GM20431 (cell line): ENCODE results near the gene CHST15.

Source experiments
- in situ Hi-C: fragments of 300-500 bp; cut with MseI, MboI; formaldehyde crosslinking; loops from one replicate; pipeline ENCODE4 v1.15.0; 2020; ENCODE audit warnings: low sequenced_read_pairs; ENCODE audit not compliant: unreplicated experiment

The CHST15 gene

DNA sequence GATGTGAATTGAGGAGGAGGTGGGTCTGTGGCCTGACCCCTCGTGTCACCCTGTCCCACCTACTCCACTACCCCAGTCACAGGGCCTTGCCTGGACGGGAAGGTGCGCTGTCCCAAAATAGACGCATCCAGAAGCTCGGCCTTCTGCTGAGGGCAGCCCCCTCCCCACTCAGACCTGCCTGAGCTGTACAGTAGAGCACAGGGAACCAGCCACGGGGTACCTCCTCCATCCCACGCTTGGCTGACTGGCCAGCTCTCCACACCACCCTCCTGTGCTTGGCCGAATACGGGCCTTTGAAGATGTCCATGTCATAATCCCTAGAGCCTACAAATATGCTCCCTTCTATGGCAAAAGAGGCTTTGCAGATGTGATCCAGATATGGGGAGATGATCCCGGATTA, 88.3 kb downstream of the CHST15 start:
- in situ Hi-C loops = loop anchor here (10.0 kb wide), 1 partner anchor 390 kb away; no protein-coding TSS in a partner anchor

DNA sequence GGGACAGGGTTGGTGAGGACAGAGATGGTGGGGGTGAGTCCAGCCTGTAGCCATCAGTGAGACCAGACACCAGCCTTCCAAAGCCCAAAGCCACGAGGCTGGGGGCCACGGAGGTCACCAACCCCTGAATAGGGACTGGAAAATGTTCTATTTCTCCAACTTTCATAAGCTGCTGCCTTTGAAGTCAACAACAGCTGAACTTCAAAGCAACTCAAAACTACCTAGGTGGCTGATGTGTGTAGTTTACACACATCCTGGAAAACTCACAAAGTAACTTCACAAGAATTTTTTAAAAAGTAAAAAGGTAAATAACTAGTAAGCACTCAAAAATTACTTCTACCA, 88.8 kb downstream of the CHST15 start:
- in situ Hi-C loops = loop anchor here (10.0 kb wide), 1 partner anchor 390 kb away; no protein-coding TSS in a partner anchor

DNA sequence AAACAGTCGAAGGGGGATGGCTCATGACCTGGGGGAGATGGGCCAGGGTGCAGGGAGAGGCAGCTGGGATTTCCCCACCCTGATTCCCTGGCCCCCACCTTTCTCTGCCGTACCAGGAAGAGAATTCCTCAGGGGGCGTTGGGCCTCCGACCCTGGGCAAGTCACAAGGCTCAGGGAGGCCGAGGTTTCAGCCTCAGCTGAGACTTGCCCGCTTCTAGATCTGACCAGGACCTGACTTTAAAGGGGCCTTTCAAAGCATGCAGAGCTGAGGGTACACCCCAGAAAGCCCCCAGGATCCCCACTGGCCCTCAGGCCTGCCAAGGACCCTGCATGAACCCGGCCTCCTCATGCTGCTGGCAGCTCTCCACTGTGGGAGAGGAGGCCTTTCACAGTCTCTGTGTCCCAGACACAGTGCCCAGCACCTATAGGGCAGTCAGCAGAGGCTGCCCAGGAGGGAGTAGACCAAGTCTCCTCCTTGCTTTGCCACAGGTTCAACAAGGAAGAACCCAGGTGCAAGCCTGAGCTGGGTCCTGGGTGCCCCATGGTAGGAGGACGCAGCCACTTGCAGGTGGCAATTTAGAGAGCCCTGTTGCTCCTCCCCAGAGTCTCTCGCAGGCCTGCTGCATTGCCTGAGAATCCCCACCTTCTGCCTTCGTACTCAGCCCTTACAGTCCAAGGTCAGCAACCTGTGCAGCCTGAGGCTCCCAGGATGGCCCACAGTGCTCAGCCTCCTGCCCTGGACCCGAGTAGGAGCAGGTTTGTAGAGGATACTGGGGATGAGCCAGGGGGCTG, 89.3 kb downstream of the CHST15 start:
- in situ Hi-C loops = loop anchor here (10.0 kb wide), 1 partner anchor 391 kb away; no protein-coding TSS in a partner anchor

DNA sequence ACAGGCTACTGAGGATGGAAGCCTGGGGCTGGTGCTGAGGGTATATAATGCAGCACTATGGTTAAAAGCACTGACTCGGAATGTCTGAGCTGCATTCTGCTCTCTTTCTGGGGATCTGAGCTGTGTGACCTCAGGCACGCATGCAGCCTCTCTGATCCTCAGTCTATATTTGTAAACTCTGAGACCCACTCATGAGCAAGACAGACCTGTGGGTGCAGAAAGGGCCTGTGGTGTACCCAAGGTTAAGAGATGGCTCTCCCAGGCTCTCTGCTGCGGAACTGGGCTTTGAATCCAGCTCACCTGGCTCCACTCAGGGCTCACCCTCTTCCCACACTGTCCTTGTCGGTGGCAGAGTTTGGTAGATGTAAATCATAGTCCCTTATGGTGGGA, 89.9 kb downstream of the CHST15 start:
- in situ Hi-C loops = loop anchor here (10.0 kb wide), 1 partner anchor 391 kb away; no protein-coding TSS in a partner anchor

DNA sequence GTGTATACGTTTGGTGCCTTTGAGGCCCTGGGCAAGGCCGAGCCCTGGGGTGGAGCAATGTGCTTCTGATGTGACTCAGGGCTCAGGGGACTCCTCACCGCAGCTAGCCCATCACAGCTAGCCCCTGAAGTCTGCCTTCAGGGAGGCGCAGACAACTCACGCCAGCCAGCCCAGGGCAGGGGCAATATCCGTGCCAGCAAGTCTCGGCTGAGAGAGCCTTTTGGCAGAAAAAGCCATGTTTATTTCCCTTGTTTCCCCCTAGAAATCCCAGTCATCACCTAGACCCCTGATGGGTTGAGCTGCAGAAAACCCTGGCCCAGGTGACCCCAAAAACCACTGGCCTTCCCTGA, 90.4 kb downstream of the CHST15 start:
- in situ Hi-C loops = loop anchor here (10.0 kb wide), 1 partner anchor 392 kb away; no protein-coding TSS in a partner anchor

DNA sequence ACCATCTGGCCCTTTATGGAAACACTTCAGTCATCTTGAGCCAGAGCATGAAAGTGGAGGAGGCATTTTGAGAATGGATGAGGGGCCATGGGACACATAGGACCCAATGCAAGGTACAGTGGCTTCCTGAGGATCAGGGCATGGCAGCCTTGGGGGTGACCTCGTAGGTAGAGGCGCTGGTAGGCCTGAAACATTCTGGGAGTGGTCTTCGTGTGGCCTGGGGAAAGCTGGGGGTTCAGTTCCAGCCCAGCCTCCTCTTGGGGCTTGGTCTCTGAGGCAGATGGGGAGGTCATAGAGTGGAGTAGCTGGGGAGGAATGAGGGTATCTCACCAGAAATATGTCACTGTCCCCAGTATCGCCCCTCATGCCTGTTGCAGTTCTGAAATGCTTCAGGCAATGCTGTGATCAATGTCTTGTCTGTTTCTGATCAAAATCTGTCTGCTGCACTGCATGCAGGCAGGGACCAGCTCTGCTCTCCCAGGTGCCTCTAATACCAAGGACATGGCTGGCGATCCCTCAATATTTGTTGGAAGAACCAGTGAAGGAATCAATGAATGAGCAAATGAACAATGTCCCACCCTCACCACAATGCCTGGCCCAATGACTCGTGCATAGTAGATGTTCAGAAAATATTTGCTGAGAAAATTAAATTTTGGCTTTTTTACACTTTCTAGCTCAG, 90.9 kb downstream of the CHST15 start:
- in situ Hi-C loops = loop anchor here (10.0 kb wide), 1 partner anchor 392 kb away; no protein-coding TSS in a partner anchor

DNA sequence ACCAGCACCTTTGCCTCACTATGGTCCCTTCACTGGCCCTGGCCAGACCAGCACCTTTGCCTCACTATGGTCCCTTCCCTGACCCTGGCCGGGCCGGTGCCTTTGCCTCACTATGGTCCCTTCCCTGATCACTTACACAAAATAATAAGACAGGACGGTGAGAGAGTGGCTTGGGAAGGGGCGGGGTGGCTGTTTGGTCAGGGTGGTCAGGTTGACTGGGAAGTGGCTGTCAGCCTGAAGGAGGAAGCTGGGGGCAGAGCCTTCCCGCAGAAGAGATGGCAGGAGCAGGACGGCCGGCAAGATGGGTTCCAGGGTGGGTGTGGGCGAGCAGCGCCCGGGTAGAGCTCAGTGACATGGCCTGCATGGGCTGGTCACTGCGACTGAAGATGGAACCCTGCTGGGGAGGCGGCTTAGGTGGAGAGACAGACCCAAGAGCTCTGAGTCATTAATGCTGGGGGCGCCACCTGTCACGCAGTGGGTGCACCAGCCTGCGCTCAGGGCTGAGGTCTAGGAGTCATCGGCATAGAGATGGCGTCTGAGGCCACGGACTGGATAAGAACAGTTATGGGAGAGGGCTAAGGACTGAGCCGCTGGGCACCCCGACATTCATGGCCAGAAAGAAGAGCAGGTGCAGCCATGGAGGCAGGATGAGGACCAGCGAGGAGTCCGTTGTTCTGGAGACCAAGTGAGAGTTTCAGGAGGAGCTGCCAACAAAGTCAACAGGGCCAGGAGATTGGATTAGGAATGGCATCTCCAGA, 91.8 kb downstream of the CHST15 start:
- in situ Hi-C loops = loop anchor here (10.0 kb wide), 1 partner anchor 393 kb away; no protein-coding TSS in a partner anchor

DNA sequence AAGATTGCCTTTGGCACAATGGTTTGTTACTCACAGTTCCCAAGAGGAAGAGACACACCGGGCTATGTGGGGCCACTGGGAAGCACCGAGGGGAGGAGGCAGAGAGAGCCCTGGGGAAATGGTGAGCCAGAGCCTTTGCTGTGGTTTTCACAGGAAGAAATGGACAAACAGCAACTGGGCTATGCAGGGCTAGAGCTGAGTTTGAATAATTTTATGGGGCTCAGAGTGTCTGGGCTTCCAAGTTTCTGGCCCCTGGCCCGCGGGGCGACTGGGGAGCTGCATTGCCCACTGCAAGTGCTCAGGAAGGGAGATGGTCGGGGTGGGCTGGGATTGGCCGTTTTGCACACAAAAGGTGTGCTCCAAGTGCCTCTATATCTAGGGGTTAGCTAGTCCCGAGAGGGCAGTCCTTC, 92.6 kb downstream of the CHST15 start:
- in situ Hi-C loops = loop anchor here (10.0 kb wide), 1 partner anchor 394 kb away; no protein-coding TSS in a partner anchor

DNA sequence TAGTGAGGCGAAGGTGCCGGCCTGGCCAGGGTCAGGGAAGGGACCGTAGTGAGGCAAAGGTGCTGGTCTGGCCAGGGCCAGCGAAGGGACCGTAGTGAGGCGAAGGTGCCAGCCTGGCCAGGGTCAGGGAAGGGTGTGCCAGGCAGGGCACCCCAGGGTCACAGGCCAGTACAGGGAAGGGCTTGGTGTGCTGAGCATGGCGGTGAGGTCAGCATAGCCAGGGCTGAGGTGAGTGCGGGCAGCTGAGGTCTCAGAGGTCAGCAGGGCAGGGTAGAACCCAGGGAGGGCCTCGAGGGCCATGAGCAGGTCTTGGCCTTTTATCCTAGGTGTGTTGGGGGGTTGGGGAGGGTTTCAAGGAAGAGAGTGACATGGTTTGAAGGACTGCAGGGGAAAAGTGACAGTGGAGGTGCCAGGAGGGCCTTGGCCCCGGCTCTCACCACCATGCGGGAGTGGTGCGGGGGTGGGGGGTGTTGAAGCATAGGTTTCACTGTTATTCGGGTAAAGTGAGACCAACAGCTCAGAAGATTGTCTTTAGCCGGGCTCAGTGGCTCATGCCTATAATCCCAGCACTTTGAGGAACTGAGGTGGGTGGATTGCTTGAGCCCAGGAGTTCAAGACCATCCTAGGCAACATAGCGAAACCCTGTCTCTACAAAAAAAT, 93.3 kb downstream of the CHST15 start:
- in situ Hi-C loops = loop anchor here (10.0 kb wide), 1 partner anchor 395 kb away; no protein-coding TSS in a partner anchor

DNA sequence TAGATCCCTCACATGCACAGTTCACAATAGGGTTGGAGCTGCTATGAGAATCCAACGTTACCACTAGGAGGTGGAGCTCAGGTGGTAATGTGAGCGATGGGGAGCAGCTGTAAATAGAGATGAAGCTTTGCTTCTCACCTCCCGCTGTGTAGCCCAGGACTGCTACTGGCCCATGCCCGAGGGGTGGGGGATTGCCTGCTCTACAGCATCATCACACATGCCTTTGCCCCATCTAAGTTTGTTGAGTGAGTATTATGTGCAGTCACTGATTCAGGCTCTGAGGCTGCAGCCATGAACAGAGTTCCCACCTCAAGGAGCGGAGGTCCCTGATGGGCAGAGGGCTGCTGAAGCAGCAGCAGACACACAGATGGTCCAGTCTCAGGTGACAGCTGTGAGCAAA, 94.1 kb downstream of the CHST15 start:
- in situ Hi-C loops = no loop called here

DNA sequence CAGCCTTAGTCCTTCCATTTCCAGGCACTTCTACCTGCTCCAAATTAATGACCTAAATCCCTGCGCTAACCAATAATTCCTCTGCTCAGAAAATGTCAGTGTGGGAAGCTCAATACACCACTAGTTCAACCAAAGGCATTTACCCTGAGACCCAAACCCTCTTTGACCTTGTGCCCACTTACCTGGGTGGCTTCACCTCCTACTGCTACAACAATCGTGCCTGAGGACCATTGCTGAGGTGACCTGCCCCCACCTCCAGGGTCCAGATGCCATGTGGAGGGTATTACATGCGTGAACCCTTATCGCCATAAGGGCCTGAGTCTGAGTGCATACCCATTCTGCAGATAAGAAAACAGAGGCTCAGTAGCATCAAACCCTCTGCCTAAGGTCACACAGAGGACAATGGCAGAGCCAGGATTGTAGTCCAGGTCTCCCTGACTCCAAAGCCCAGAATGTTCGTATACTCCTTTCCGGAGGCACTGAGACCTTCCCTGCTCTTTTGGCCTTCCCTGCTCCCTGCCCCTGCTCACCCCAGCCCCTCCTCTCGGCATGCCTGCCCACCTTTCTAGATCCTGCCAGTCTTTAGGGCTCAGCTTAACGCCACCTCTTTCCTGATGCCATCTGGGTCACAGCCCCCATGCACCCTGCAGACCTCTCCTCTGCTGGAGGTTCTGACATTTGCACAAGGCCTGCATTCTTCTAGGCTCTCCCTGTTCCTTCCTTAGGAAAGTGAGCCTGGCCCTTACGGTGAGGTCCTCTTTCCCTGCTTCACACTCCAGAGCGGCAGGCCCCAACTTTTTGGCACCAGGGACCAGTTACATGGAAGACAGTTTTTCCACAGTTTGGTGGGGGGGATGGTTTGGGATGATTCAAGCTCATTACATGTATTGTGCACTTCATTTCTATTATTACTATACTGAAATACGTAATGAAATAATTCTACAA, 94.9 kb downstream of the CHST15 start:
- in situ Hi-C loops = no loop called here

DNA sequence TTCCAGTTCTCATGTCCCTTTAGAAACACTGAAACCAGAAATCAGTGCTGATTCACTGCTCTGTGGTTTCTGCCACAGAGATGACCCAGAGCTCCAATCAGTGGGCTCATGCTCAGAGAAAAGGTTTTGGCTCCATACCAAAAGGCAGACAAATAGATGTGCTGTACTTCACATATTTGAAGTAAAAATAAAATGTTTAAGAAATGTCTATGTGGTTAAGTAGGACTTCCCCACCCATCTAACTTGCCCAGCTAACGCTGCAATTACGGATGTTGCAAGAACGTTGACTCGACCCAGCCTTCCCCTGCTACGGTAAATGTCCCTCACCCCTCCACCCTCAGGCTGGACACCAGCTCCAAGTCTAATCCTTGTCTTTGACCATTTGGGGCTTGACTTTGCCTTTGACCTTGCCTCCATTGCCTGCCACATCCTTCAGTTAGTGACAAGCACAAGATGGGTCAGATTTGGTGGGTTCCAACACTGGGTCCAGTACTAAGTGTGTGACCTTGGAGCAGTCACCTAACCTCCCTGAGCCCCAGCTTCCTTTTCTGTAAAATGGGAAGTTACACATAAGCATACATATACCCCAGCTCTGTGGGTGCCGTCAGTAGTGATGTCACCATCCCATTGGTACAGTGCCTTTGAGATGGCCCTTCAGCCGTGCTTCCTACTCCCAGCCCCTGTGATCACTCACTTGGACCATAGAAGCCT, 95.8 kb downstream of the CHST15 start:
- in situ Hi-C loops = no loop called here

DNA sequence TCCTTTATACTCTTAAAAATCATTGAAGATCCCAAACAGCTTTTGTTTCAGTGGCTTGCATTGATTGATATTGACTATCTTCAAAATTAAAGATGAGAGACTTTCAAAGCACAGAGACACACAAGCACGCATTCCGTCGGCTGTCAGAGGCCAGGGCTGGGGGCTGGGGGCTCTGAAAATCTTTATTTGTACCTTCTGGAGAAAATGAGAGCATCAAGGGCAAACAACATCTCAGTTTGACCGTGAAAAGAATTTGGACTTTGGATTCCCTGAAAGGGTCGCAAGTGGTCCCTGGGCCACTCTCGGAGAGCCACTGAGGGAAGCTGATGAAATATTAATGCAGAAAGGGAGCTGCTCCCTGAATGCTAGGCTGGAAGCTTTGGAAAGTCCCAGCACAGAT, 96.4 kb downstream of the CHST15 start:
- in situ Hi-C loops = no loop called here

DNA sequence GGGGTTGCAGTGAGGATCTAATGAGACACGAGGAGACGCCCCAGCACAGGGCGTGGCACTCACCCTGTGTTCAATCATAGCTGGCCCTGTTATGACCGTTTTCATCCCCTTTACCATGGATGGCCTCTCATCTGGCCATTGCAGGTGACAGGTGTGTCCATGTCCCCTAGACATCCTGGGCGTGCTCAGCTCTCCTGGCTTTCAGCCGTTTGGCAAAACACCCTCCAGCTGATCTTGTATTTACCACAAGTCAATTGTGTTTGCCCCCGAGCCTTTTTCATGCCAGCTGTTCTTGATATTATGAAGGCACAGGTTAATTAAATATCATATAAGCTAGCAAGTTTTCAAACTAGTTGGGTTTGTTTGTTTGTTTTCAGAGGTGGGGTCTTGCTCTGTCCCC, 97.1 kb downstream of the CHST15 start:
- in situ Hi-C loops = no loop called here

DNA sequence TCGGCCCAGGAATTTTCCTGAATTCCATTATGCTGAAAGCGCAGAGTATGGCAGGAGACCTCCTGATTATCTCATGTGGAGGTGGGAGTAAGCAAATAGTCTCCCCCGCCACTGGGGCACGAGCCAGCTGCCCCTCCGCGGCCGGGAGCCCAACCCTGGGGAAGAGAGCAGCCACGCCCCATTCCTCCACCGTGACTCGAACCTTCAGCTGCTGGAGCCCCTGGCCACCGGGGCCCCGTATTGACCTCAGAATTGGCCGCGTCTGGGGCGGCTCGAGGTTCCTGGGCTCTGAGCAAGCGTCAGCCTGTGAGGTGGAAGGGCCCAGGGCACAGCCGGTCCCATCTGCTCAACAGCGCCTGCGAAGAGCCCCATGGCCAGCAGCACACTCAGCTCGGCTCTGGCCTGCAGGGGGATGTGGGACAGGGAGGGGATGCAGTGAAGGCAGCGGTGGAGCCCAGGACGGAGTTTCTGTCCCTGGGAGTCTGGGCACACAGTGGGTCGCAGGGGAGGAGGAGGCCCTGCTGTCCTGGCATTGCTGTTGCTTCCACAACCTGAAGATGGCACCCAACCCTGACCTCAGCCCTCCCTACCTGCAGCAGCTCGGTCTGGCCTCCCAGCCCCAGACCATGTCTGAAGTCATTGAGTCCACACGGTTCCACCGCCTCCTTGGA, 97.8 kb downstream of the CHST15 start:
- in situ Hi-C loops = no loop called here

DNA sequence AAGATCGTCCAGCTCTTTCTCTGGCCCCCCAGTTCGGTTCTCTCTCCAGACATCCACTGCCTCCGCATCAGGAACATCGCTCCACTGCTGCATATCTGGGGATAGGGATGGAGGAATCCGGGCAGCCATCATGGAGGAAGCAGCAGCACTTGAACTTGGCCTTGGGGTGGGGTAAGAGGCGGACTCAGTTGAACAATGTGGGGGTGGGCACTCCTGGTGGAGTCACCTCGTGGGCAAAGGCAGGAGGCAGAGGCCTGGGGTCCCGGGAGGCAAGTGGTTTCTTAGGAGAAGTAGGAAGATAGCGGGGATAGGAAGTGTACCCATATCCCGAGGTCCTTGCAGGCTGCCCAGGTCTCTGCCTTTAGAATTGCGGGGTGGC, 98.3 kb downstream of the CHST15 start:
- in situ Hi-C loops = no loop called here

DNA sequence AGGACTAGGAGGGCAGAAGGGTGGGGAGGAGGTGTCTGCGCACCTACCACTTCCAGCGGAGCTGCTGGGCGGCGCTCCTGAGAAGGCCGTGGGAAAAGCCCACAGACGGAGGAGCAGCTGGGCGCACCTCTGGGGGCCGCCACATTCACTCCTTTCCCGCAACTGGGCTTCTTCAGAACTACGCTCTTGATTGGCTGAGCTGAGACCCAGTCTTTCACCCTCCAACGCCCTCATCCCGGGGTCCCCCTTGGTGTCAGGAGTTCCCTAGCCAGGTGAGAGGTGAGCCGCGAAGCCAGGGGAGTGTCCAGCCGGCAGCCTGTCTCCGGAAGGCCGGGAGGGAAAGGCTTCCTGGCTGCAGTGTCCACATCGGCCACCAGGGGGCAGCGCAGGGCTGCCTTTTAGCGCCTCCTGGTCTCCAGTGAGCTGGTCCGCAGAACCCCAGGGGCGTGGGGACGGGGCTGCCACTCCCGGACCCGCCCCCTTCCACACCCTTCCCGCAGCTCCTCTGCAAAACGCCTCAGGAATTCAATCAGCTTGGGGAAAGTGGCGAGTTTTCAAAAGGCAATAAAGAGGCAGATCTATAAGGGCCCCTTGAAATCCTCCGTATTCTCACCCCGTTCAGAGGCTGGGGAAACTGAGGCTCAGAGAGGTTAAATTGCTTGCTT, 98.8 kb downstream of the CHST15 start:
- in situ Hi-C loops = no loop called here
